H1 (cell line): ENCODE results near the gene FAM24B. TPM values are rescaled to one million over a fixed set of nuclear protein-coding genes. Genes with fewer than 3 reads are reported as not detected.

Source experiments
- CTCF ChIA-PET: fragments of 300-600 bp; sonication (Branson Sonifier 250); formaldehyde crosslinking; loops from one replicate; lab custom pipeline; 2021; ENCODE audit not compliant: partially characterized antibody; lab: Charles Lee
- POLR2A ChIA-PET: fragments of 300-600 bp; sonication (Branson Sonifier 250); formaldehyde crosslinking; loops from one replicate; lab custom pipeline; 2021; ENCODE audit warnings: inconsistent platforms; ENCODE audit not compliant: partially characterized antibody; lab: Charles Lee
- DNase-seq, 2 experiments: peaks; one replicate each; pipeline versions ENCODE4 v3.0.0 to v3.0.0-alpha.2; 2010 to 2022; ENCODE audit warnings: low spot score in 2 of 2, low read depth in 1 of 2, mixed read lengths in 1 of 2
- FAIRE-seq: peaks from 2 replicates; lab custom pipeline; 2011; peaks lifted over from hg19 to GRCh38; lab: Jason Lieb, UNC
- H2AFZ ChIP-seq: 2 replicates; pipeline ENCODE4 v1.8.1; 2012; ENCODE audit warnings: low read length, inconsistent platforms
- H2AK5ac ChIP-seq: 2 replicates; pipeline ENCODE4 v1.6.1; 2013; ENCODE audit warnings: low read depth, low read length
- H2BK120ac ChIP-seq: replicated peaks from 2 replicates; pipeline ENCODE3; 2013; ENCODE audit warnings: low read depth, low read length, inconsistent platforms
- H2BK12ac ChIP-seq: 2 replicates; pipeline ENCODE4 v1.6.1; 2013; ENCODE audit warnings: low read depth, low read length
- H2BK15ac ChIP-seq: 2 replicates; pipeline ENCODE4 v1.6.1; 2013; ENCODE audit warnings: low read length
- H2BK20ac ChIP-seq: 2 replicates; pipeline ENCODE4 v1.6.1; 2013; ENCODE audit warnings: low read length
- H2BK5ac ChIP-seq: 2 replicates; pipeline ENCODE4 v1.6.1; 2013; ENCODE audit warnings: low read depth, low read length
- H3K14ac ChIP-seq: 2 replicates; pipeline ENCODE4 v1.6.1; 2013; ENCODE audit warnings: inconsistent platforms; ENCODE audit not compliant: insufficient read length
- H3K18ac ChIP-seq: 2 replicates; pipeline ENCODE4 v1.6.1; 2013; ENCODE audit warnings: low read length; ENCODE audit errors: extremely low read depth
- H3K23ac ChIP-seq: 2 replicates; pipeline ENCODE4 v1.6.1; 2013; ENCODE audit warnings: inconsistent platforms; ENCODE audit not compliant: insufficient read length
- H3K23me2 ChIP-seq: 2 replicates; pipeline ENCODE4 v1.6.1; 2013; ENCODE audit warnings: low read depth, low read length
- H3K27ac ChIP-seq: 2 replicates; pipeline ENCODE4 v1.6.1; 2011; ENCODE audit warnings: low read depth, low read length, inconsistent platforms
- H3K27me3 ChIP-seq, 4 experiments: replicated peaks in 1 of 4; 1 replicate in 1 of 4; 2 replicates in 3 of 4; pipeline versions ENCODE4 v1.6.1 to v1.8.1; 2011 to 2013; ENCODE audit warnings: low read length in 3 of 4, mild to moderate bottlenecking in 3 of 4, inconsistent platforms in 2 of 4, mixed read lengths in 2 of 4, moderate library complexity in 1 of 4; ENCODE audit not compliant: control insufficient read depth in 3 of 4, insufficient read depth in 3 of 4; ENCODE audit errors: extremely low read depth in 1 of 4
- H3K36me3 ChIP-seq, 4 experiments: 2 replicates each; pipeline versions ENCODE4 v1.6.1 to v1.8.1; 2011 to 2013; ENCODE audit warnings: mild to moderate bottlenecking in 4 of 4, low read length in 3 of 4, moderate library complexity in 2 of 4, control low read depth in 1 of 4, inconsistent platforms in 1 of 4; ENCODE audit not compliant: insufficient read depth in 4 of 4, control insufficient read depth in 2 of 4
- H3K4ac ChIP-seq: replicated peaks from 2 replicates; pipeline ENCODE3; 2013; ENCODE audit warnings: low read length, low read depth, mixed read lengths, inconsistent platforms; ENCODE audit not compliant: insufficient read length
- H3K4me1 ChIP-seq, 4 experiments: replicated peaks in 1 of 4; 1 replicate in 1 of 4; 2 replicates in 3 of 4; pipeline versions ENCODE4 v1.6.1 to v1.8.1; 2011 to 2013; ENCODE audit warnings: low read length in 3 of 4, inconsistent platforms in 2 of 4, mixed read lengths in 1 of 4; ENCODE audit not compliant: insufficient read depth in 4 of 4, control insufficient read depth in 3 of 4
- H3K4me2 ChIP-seq, 2 experiments: 2 replicates each; pipeline versions ENCODE4 v1.6.1 to v1.8.1; 2011 to 2013; ENCODE audit warnings: low read depth in 2 of 2, low read length in 2 of 2, control low read depth in 1 of 2, inconsistent platforms in 1 of 2, mild to moderate bottlenecking in 1 of 2; ENCODE audit not compliant: insufficient read depth in 1 of 2
- H3K4me3 ChIP-seq, 4 experiments: fragments of 200-600, 300-600 bp in 1 of 4; sonication (generic), shearing (Covaris generic), sonication (Bioruptor Twin) in 1 of 4; 2 replicates each; pipeline versions ENCODE4 v1.5.1 to v1.8.1; 2011 to 2016; ENCODE audit warnings: low read length in 4 of 4, low read depth in 3 of 4, control low read depth in 2 of 4, inconsistent platforms in 2 of 4, mild to moderate bottlenecking in 2 of 4, mixed read lengths in 1 of 4, moderate library complexity in 1 of 4; ENCODE audit not compliant: insufficient read depth in 2 of 4; ENCODE audit errors: extremely low read depth in 1 of 4
- H3K56ac ChIP-seq: replicated peaks from 2 replicates; pipeline ENCODE3; 2013; ENCODE audit warnings: low read depth, mild to moderate bottlenecking, mixed read lengths, low read length, inconsistent platforms; ENCODE audit not compliant: insufficient read length
- H3K79me1 ChIP-seq: 2 replicates; pipeline ENCODE4 v1.6.1; 2013; ENCODE audit warnings: low read depth, low read length, control low read depth
- H3K79me2 ChIP-seq, 2 experiments: 2 replicates each; pipeline versions ENCODE4 v1.6.1 to v1.8.1; 2012 to 2013; ENCODE audit warnings: low read length in 2 of 2, mild to moderate bottlenecking in 2 of 2, inconsistent platforms in 1 of 2; ENCODE audit not compliant: insufficient read depth in 2 of 2, control insufficient read depth in 1 of 2
- H3K9ac ChIP-seq, 4 experiments: replicated peaks in 1 of 4; 1 replicate in 1 of 4; 2 replicates in 3 of 4; pipeline versions ENCODE4 v1.6.1 to v1.8.1; 2011 to 2013; ENCODE audit warnings: low read depth in 3 of 4, low read length in 3 of 4, control low read depth in 2 of 4, mild to moderate bottlenecking in 2 of 4, moderate library complexity in 2 of 4, inconsistent platforms in 1 of 4; ENCODE audit errors: extremely low read depth in 1 of 4
- H3K9me3 ChIP-seq, 2 experiments: 2 replicates each; pipeline versions ENCODE4 v1.6.1 to v1.8.1; 2012 to 2013; ENCODE audit warnings: mild to moderate bottlenecking in 2 of 2, moderate library complexity in 2 of 2, control low read depth in 1 of 2, inconsistent platforms in 1 of 2, low read depth in 1 of 2, low read length in 1 of 2, mixed read lengths in 1 of 2; ENCODE audit not compliant: insufficient read depth in 2 of 2
- H4K20me1 ChIP-seq, 2 experiments: replicated peaks in 1 of 2; 2 replicates each; pipeline versions ENCODE3 to v1.8.1; 2011 to 2013; ENCODE audit warnings: inconsistent platforms in 2 of 2, low read length in 2 of 2, mild to moderate bottlenecking in 1 of 2; ENCODE audit not compliant: insufficient read depth in 2 of 2, control insufficient read depth in 1 of 2
- H4K5ac ChIP-seq: 2 replicates; pipeline ENCODE4 v1.6.1; 2013; ENCODE audit warnings: low read length, low read depth, mixed read lengths, inconsistent platforms; ENCODE audit not compliant: insufficient read length
- H4K8ac ChIP-seq: 2 replicates; pipeline ENCODE4 v1.8.0; 2013; ENCODE audit warnings: mild to moderate bottlenecking, moderate library complexity, low read length, inconsistent platforms; ENCODE audit not compliant: insufficient read depth; ENCODE audit errors: extremely low read depth
- H4K91ac ChIP-seq: replicated peaks from 2 replicates; pipeline ENCODE3; 2013; ENCODE audit warnings: low read length, mixed read lengths, inconsistent platforms; ENCODE audit not compliant: insufficient read length
- CHD2 ChIP-seq: IDR thresholded peaks from 2 replicates; pipeline ENCODE4 v1.6.1; 2012; ENCODE audit warnings: low read length, improper control_type of control experiment
- JUN ChIP-seq: IDR thresholded peaks from 2 replicates; pipeline ENCODE4 v1.6.1; 2011; ENCODE audit warnings: low read depth, mild to moderate bottlenecking, improper control_type of control experiment, low read length
- KDM5A ChIP-seq: fragments of 200-600 bp; IDR thresholded peaks from 2 replicates; pipeline ENCODE4 v1.7.1; 2012; ENCODE audit warnings: mild to moderate bottlenecking, low read length, inconsistent platforms, mixed read lengths
- POLR2A ChIP-seq, 2 experiments: IDR thresholded peaks; 1 replicate in 1 of 2; 2 replicates in 1 of 2; pipeline ENCODE4 v1.6.1; 2011; ENCODE audit warnings: low read depth in 2 of 2, low read length in 2 of 2, mild to moderate bottlenecking in 2 of 2; ENCODE audit errors: control extremely low read depth in 1 of 2
- SUZ12 ChIP-seq: fragments of 200-600 bp; sonication (generic); IDR thresholded peaks from 2 replicates; pipeline ENCODE4 v1.6.1; 2012; ENCODE audit warnings: mild to moderate bottlenecking, inconsistent platforms, low read length, moderate library complexity, mixed read lengths
- WGBS, 2 experiments: shearing (Covaris generic) in 1 of 2; methylation state at CpG; one replicate each; pipeline versions ENCODE4 v1.1.6 to v1.1.7; 2013 to 2015; ENCODE audit warnings: low lambda C conversion rate in 2 of 2, mixed read lengths in 2 of 2, inconsistent platforms in 1 of 2, low coverage in 1 of 2, missing lambda C conversion rate in 1 of 2; ENCODE audit not compliant: insufficient replicate concordance in 2 of 2, insufficient coverage in 1 of 2, insufficient read length in 1 of 2; ENCODE audit errors: extremely low coverage in 1 of 2, missing lambda C conversion rate in 1 of 2; 5-methylcytosine and 5-hydroxymethylcytosine counted together
- polyA plus RNA-seq, 7 experiments: library from polyadenylated mRNA; depleted of rRNA in 3 of 7; stranded (reverse) in 5 of 7; unstranded in 2 of 7; fragments of >200 nt in 5 of 7; fragments of 200-250 nt in 2 of 7; gene quantifications; 1 replicate in 5 of 7; 2 replicates in 1 of 7; 4 replicates in 1 of 7; pipeline versions ENCODE4 v1.2.1 to v1.2.3, GENCODE V29; 2011 to 2013; ENCODE audit warnings: missing spikeins in 2 of 7, mixed read lengths in 2 of 7
- total RNA-seq: library from RNA; stranded (reverse); fragmentation: NEBNext Ultra II Directional; extraction: Animal tissue kit (Norgen Biotek cat#: 25700); gene quantifications from 2 replicates; pipeline ENCODE4 v1.2.1, GENCODE V29; 2021
- TF ChIP-seq, protein P1 (sequence below): IDR thresholded peaks from 2 replicates; pipeline ENCODE4 v1.6.1; 2012; ENCODE audit warnings: inconsistent platforms
- TF ChIP-seq, protein P2 (sequence below): IDR thresholded peaks from 2 replicates; pipeline ENCODE4 v1.6.1; 2011; ENCODE audit warnings: low read length, improper control_type of control experiment

Gene FAM24B
- total and polyA plus RNA-seq, 2 of the 8 experiments (the other 6 are each of a cell fraction or from before 2014, with no cell fraction given) = 0.50 to 0.56 TPM

DNA sequence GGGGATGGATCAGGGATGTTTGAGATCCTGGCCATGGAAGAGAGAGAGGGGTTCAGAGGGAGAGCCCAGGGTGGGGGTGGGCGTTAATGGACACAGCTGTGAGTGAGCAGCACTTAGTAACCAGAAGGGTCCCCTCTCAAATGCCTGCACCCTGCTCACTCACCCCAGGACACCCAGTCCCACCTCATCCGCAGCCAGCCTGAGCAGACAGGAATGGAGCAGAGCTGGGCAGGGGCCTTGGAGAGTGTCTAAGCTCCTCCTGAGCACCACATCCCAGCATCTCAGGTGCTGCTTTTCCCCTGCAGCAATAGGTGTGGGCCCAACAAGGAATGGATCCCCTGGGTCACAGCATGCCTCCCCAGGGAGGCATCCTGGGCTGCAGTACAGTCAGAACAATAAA, 36.3 kb upstream of the FAM24B start:
- no peak overlapping the region for H4K5ac ChIP-seq
- H2AFZ ChIP-seq = no peak overlapping the region
- H3K79me1 ChIP-seq = no peaks in the 10 kb centered on the region
- no peak overlapping the region for H4K91ac ChIP-seq
- no peak overlapping the region for H2BK5ac ChIP-seq
- peaks cover 0 to 2% of the 10 kb centered on the region in 2 experiments for H4K20me1 ChIP-seq
- H2BK120ac ChIP-seq = no peak overlapping the region
- POLR2A ChIA-PET = interaction anchor here (1.1 kb wide), 1 partner anchor 30 kb away, joined by 3 read pairs; no protein-coding TSS in a partner anchor
- no peak overlapping the region for H4K8ac ChIP-seq
- H3K36me3 ChIP-seq = no peaks in the 10 kb centered on the region
- H3K4me2 ChIP-seq = no peak overlapping the region
- H3K9me3 ChIP-seq = no peaks in the 10 kb centered on the region
- H3K14ac ChIP-seq = no peak overlapping the region
- H3K4ac ChIP-seq = no peak overlapping the region
- no peak overlapping the region for H2BK20ac ChIP-seq
- FAIRE-seq (no peak), DNase-seq (no peak)
- no peak overlapping the region for H2BK15ac ChIP-seq
- H3K56ac ChIP-seq = no peak overlapping the region
- no peak overlapping the region for H3K9ac ChIP-seq
- no peak overlapping the region for H3K23ac ChIP-seq
- H3K4me1 ChIP-seq = no peaks in the 10 kb centered on the region
- no peaks in the 10 kb centered on the region; a peak in 1 of 7 replicates for H3K27me3 ChIP-seq
- no peaks in the 10 kb centered on the region for H3K79me2 ChIP-seq
- CTCF ChIA-PET = no interaction called here
- H3K27ac ChIP-seq = no peak overlapping the region
- WGBS, 2 experiments = 92% methylated on average over 2 of the region's 2 CpGs; no CpG with 5 or more reads in 1 of the 2 experiments
- no peak overlapping the region for H2BK12ac ChIP-seq
- H3K23me2 ChIP-seq = no peaks in the 10 kb centered on the region
- H2AK5ac ChIP-seq = no peak overlapping the region
- H3K18ac ChIP-seq = no peak overlapping the region
- no peak overlapping the region for H3K4me3 ChIP-seq
- TF ChIP-seq, protein P1, sequence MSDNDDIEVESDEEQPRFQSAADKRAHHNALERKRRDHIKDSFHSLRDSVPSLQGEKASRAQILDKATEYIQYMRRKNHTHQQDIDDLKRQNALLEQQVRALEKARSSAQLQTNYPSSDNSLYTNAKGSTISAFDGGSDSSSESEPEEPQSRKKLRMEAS = no peak
- no peak for TF ChIP-seq POLR2A (IDR thresholded peaks at IDR 0.05; ENCODE audit: control extremely low read depth in 1 of 2, low read depth in 2 of 2, low read length in 2 of 2)
- TF ChIP-seq, protein P2, sequence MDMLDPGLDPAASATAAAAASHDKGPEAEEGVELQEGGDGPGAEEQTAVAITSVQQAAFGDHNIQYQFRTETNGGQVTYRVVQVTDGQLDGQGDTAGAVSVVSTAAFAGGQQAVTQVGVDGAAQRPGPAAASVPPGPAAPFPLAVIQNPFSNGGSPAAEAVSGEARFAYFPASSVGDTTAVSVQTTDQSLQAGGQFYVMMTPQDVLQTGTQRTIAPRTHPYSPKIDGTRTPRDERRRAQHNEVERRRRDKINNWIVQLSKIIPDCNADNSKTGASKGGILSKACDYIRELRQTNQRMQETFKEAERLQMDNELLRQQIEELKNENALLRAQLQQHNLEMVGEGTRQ = no peak
- TF ChIP-seq JUN = no peak
- TF ChIP-seq SUZ12 = no peak
- TF ChIP-seq KDM5A = no peak
- no peak for TF ChIP-seq CHD2
